AG04449 (cell line): ENCODE data around the gene WIPF1.

Experiments
- CTCF ChIA-PET: fragments of 350-600 bp; formaldehyde crosslinking; extraction: SDS; loops from one replicate; lab custom pipeline; 2021; ENCODE audit warnings: antibody characterized with exemption; lab: Yijun Ruan, JAX
- POLR2A ChIA-PET: fragments of 400-600, 350-600 bp; formaldehyde crosslinking; extraction: SDS; loops from one replicate; lab custom pipeline; 2020; ENCODE audit warnings: antibody characterized with exemption, inconsistent platforms; lab: Yijun Ruan, JAX
- DNase-seq: peaks from one replicate; pipeline ENCODE4 v3.0.0-alpha.2; 2010; ENCODE audit warnings: low read depth, low spot score
- H3K4me3 ChIP-seq: 2 replicates; pipeline ENCODE4 v1.5.1; 2011; ENCODE audit warnings: low read depth, mild to moderate bottlenecking, control low read depth, low read length
- CTCF ChIP-seq: IDR thresholded peaks from one replicate; pipeline ENCODE4 v1.5.1; 2011; ENCODE audit warnings: mild to moderate bottlenecking, moderate library complexity, low read length, control low read depth, inconsistent platforms; ENCODE audit not compliant: insufficient read depth; ENCODE audit errors: missing control alignments

WIPF1 gene

GRCh38 chr2:174572556-174572955 is 25.0 kb downstream of the WIPF1 start:
- POLR2A ChIA-PET, result no interaction called here
- no peak for DNase-seq
- no peak for TF ChIP-seq CTCF
- CTCF ChIA-PET, result interaction anchor here (27.2 kb wide), 1 partner anchor 119 kb away, joined by 666 read pairs; no protein-coding TSS in a partner anchor
- H3K4me3 ChIP-seq, result no peak overlapping the region

GRCh38 chr2:174571669-174572323 is 25.8 kb downstream of the WIPF1 start:
- no peak for TF ChIP-seq CTCF
- CTCF ChIA-PET, result interaction anchor here (1.0 to 27.2 kb wide), 4 partner anchors 11 to 120 kb away, joined by 4 to 666 read pairs (median 4); no protein-coding TSS in a partner anchor
- POLR2A ChIA-PET, result no interaction called here
- H3K4me3 ChIP-seq, result no peak overlapping the region
- DNase-seq, result no peak

- DNase-seq, result no peak
- POLR2A ChIA-PET, result no interaction called here
- no peak for TF ChIP-seq CTCF
- CTCF ChIA-PET, result interaction anchor here (1.0 to 1.6 kb wide), 4 partner anchors 13 to 117 kb away, joined by 4 to 5 read pairs (median 4); no protein-coding TSS in a partner anchor
- no peak overlapping the region for H3K4me3 ChIP-seq
Observed at GRCh38 chr2:174570318-174570958, 27.2 kb downstream of the WIPF1 start.

- no peak for DNase-seq
- TF ChIP-seq CTCF, result no peak
- POLR2A ChIA-PET, result no interaction called here
- CTCF ChIA-PET, result interaction anchor here (0.6 to 1.2 kb wide), 2 partner anchors 8 to 26 kb away, joined by 3 to 5 read pairs; no protein-coding TSS in a partner anchor
- H3K4me3 ChIP-seq, result no peak overlapping the region
Observed at GRCh38 chr2:174569678-174570077, 27.9 kb downstream of the WIPF1 start.

- no peak overlapping the region for H3K4me3 ChIP-seq
- no peak for DNase-seq
- TF ChIP-seq CTCF, result no peak
- POLR2A ChIA-PET, result no interaction called here
- CTCF ChIA-PET, result interaction anchor here (1.4 to 1.9 kb wide), 4 partner anchors 10 to 105 kb away, joined by 3 to 6 read pairs (median 3); no protein-coding TSS in a partner anchor
Observed at GRCh38 chr2:174568425-174568824, 29.2 kb downstream of the WIPF1 start.

- no peak for DNase-seq
- ChIA-PET POLR2A (no interaction called here), CTCF (interaction anchor here (1.1 to 1.2 kb wide), 2 partner anchors 20 to 120 kb away, joined by 3 to 4 read pairs; no protein-coding TSS in a partner anchor)
- H3K4me3 ChIP-seq, result no peak overlapping the region
- TF ChIP-seq CTCF, result no peak
Observed at GRCh38 chr2:174566871-174567270, 30.7 kb downstream of the WIPF1 start.
